Subcutaneous abdominal adipose tissue (tissue), 5 donors: Measurements from ENCODE around the gene DLG2.

Experiments
- H3K27ac ChIP-seq: one replicate; pipeline ENCODE4 v1.7.0; 2013; ENCODE audit warnings: low read depth, mild to moderate bottlenecking, inconsistent platforms, low read length, moderate library complexity
- H3K27me3 ChIP-seq, 5 donors: one replicate each; pipeline ENCODE4 v1.7.0; 2013; ENCODE audit warnings: low read length in 5 of 5, inconsistent platforms in 1 of 5; ENCODE audit not compliant: control insufficient read depth in 5 of 5, insufficient read depth in 4 of 5
- H3K36me3 ChIP-seq, 5 donors: one replicate each; pipeline ENCODE4 v1.7.0; 2013; ENCODE audit warnings: low read length in 5 of 5; ENCODE audit not compliant: control insufficient read depth in 5 of 5, insufficient read depth in 5 of 5
- H3K4me1 ChIP-seq, 5 donors: one replicate each; pipeline ENCODE4 v1.7.0; 2013; ENCODE audit warnings: low read length in 5 of 5, mild to moderate bottlenecking in 3 of 5, moderate library complexity in 1 of 5; ENCODE audit not compliant: control insufficient read depth in 5 of 5, insufficient read depth in 5 of 5
- H3K4me3 ChIP-seq, 5 donors: one replicate each; pipeline ENCODE4 v1.7.0; 2013; ENCODE audit warnings: low read length in 5 of 5, low read depth in 1 of 5
- H3K9ac ChIP-seq, 5 donors: one replicate each; pipeline ENCODE4 v1.7.0; 2013; ENCODE audit warnings: low read length in 5 of 5, mild to moderate bottlenecking in 4 of 5, moderate library complexity in 3 of 5
- H3K9me3 ChIP-seq, 5 donors: one replicate each; pipeline ENCODE4 v1.7.0; 2013; ENCODE audit warnings: low read length in 5 of 5; ENCODE audit not compliant: control insufficient read depth in 5 of 5
- donor health status: healthy.
- donor health status: healthy.
- donor health status: healthy.
- donor health status: healthy.
- donor health status: healthy.

Gene DLG2

DNA sequence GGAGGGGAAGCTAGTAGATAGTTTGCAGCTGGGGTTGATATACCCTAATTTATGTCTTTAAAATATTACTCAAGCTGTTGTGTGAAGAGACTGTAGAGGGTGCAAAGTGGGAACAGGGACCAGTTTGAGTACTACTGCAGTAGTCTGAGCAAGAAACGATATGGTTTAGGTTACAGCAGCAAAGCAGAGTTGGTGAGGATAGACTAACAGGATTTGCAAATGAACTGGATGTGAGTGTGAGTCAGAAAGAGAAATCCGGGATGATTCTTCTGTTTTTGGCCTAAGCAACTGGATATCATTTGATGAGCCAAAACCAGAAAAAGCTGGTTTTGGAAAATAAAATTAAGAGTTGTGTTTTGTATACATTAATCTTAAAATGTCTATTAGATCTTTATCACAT, 1591.5 kb downstream of the DLG2 start:
- H3K4me3 ChIP-seq, result no peak overlapping the region
- no peak overlapping the region for H3K9ac ChIP-seq
- H3K27me3 ChIP-seq, result no peaks in the 10 kb centered on the region
- H3K27ac ChIP-seq, result no peak overlapping the region
- H3K36me3 ChIP-seq, result no peaks in the 10 kb centered on the region
- H3K9me3 ChIP-seq, result peaks cover 0 to 2% (median 0%) of the 10 kb centered on the region in 5 donors
- H3K4me1 ChIP-seq, result no peaks in the 10 kb centered on the region

DNA sequence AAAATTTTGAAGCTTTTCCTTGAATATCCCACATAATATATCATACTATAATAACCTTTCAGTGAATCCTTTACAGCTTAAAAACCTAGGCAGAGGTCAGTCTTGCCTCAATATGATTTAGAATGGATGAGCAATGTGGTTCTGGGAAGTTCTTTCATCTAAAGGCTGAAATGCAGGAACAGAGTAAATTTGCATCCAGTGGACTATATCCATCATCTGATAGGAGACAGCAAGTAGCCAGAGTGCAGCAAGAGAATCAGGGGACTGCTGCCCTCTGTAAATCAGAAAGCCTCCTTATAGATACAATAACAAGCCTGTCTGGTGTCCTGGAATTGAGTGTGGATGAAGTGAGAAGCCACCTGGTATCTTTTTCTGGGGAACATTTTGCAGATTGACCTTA, 1592.7 kb downstream of the DLG2 start:
- peaks cover 0 to 2% (median 0%) of the 10 kb centered on the region in 5 donors for H3K9me3 ChIP-seq
- no peak overlapping the region for H3K27ac ChIP-seq
- no peaks in the 10 kb centered on the region for H3K4me1 ChIP-seq

DNA sequence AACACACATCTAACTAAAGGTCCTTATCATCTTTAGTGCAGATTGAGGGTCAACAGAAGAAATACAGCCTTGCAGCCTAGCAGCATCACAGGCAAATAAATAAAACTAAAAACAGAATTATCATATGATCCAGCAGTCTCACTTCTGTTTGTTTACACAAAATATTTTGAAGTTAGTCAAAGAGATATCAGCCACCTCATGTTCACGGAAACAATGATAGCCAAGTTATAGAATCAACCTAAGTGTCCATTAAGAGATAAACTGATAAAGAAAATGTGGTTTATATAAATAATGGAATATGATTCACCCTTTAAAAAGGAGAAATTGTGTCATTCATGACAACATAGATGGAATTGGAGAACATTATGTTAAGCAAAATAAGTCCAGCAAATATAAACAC, 1602.9 kb downstream of the DLG2 start:
- no peak overlapping the region for H3K27ac ChIP-seq
- H3K4me3 ChIP-seq, result no peak overlapping the region
- H3K36me3 ChIP-seq, result no peaks in the 10 kb centered on the region
- H3K4me1 ChIP-seq, result no peaks in the 10 kb centered on the region
- H3K9ac ChIP-seq, result no peak overlapping the region
- no peaks in the 10 kb centered on the region for H3K9me3 ChIP-seq
- no peaks in the 10 kb centered on the region for H3K27me3 ChIP-seq

More for the DNA sequence above, 1592.7 kb downstream of the DLG2 start:
- H3K4me3 ChIP-seq, result no peak overlapping the region
- no peak overlapping the region for H3K9ac ChIP-seq
- no peaks in the 10 kb centered on the region for H3K27me3 ChIP-seq
- no peaks in the 10 kb centered on the region for H3K36me3 ChIP-seq

DNA sequence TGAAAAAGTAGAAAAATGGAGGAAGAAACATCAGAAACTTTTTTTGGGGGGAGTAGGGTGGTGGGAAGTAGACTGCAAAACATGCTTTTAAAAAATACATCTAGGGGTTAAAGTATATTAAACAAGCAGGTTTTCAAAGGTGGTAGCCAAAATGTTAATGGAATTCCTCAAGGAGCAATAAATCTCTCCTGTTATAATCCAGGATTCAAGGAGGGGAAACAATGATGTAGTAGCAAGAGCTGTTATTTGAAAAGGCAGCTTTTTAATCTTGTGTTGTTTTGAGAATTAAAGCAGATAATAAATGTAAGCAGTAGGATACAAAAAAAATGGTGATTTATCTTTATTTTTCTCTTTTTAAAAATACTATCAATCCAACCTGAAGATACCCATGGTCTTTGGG, 1604.4 kb downstream of the DLG2 start:
- H3K9ac ChIP-seq, result no peak overlapping the region
- H3K27me3 ChIP-seq, result no peaks in the 10 kb centered on the region
- H3K27ac ChIP-seq, result no peak overlapping the region
- H3K9me3 ChIP-seq, result no peaks in the 10 kb centered on the region
- no peak overlapping the region for H3K4me3 ChIP-seq
- H3K36me3 ChIP-seq, result no peaks in the 10 kb centered on the region
- no peaks in the 10 kb centered on the region for H3K4me1 ChIP-seq

DNA sequence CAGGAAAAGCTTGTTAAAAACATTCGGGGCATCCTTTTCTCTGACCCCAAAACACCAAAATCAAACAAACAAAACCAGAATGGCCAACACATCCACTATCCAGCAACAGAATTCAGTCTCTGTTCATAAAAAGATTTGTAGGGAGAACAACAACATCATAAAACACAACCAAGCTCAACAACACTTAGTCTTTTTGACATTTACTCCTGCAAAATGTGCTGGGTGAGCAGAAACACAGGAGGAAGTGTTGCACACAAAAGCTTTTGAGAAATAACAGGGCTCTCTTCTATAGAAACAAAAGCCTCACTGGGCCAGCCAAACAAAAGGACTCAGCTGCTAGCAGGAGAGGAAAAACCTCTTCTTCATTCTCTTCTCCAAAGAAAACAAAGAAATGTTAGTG, 1604.9 kb downstream of the DLG2 start:
- no peak overlapping the region for H3K27ac ChIP-seq
- no peaks in the 10 kb centered on the region for H3K27me3 ChIP-seq
- no peak overlapping the region for H3K4me3 ChIP-seq
- no peak overlapping the region for H3K9ac ChIP-seq
- H3K36me3 ChIP-seq, result no peaks in the 10 kb centered on the region
- H3K4me1 ChIP-seq, result no peaks in the 10 kb centered on the region
- H3K9me3 ChIP-seq, result no peaks in the 10 kb centered on the region

DNA sequence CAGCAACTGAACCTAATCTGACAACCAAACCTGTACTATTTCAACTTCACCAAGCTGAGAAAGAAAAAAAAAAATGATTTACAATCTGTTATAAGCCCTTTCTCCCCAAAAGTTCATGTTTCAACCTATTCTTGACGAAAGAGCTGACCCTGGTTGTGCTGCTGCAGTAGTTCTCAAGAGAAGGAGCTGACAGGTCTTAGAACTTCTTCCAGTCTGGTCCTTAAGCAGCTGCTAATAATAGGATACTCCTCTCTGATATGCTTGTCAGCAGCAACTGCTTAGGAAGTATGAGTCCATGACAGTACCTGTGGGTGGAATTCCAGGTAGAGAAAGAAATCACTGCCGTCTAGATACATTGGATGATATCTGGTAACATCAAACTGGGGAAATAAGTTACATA, 1605.9 kb downstream of the DLG2 start:
- Histone ChIP-seq H3K9ac (no peak overlapping the region), H3K4me1 (no peaks in the 10 kb centered on the region), H3K36me3 (no peaks in the 10 kb centered on the region), H3K27ac (no peak overlapping the region), H3K27me3 (no peaks in the 10 kb centered on the region), H3K4me3 (no peak overlapping the region), H3K9me3 (no peaks in the 10 kb centered on the region)

DNA sequence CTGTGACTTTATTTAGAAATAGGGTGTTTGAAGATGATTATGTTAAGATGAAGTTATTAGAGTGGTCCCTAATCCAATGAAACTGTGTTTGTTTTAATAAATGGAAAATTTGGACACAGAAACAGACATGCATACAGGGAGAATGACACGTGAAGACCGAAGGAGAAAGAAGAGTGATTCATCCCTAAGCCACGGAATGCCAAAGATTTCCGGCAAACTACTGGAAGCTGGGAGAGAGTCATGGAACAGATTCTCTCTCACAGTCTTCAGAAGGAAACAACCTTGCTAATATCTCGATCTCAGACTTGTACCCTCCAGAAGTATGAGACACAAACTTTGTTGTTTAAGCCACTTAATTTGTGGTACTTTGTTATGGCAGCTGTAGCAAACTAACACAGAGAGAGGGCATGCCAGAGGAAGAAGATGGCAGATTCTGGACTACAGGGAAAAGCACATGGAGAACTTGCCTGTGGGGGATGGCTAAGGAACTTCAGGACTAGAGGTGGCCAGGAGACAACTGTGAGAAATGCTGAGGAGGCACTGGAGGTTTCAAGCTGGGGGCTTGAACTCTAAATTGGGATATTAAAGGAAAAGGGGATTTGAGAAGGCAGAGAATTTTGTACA, 1607.5 kb downstream of the DLG2 start:
- Histone ChIP-seq H3K4me3 (no peak overlapping the region), H3K9ac (no peak overlapping the region), H3K27me3 (no peaks in the 10 kb centered on the region), H3K4me1 (no peaks in the 10 kb centered on the region), H3K36me3 (no peaks in the 10 kb centered on the region), H3K9me3 (peaks cover 0 to 2% (median 0%) of the 10 kb centered on the region in 5 donors), H3K27ac (no peak overlapping the region)

DNA sequence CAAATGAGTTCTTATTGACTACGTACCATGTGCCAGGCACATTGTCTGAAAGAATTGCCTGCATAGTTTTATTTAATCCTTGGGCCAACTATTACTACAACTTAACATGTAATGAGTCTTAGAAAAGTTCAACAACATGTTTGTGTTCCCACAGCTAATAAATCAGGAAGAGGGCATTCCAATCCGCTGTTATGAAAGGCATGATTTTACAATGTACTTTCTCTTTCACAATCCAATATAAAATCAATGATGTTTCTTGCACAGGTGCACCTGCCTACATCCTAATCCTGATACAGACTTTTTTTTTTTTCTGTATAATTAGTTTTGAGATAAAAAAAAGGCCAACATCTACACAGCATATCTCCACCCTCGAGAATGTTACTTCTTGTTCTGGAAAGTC, 1612.6 kb downstream of the DLG2 start:
- H3K4me3 ChIP-seq, result no peak overlapping the region
- no peak overlapping the region for H3K9ac ChIP-seq
- no peaks in the 10 kb centered on the region for H3K4me1 ChIP-seq
- no peaks in the 10 kb centered on the region for H3K36me3 ChIP-seq
- peaks cover 0 to 2% (median 0%) of the 10 kb centered on the region in 5 donors for H3K9me3 ChIP-seq
- H3K27ac ChIP-seq, result no peak overlapping the region
- H3K27me3 ChIP-seq, result no peaks in the 10 kb centered on the region

DNA sequence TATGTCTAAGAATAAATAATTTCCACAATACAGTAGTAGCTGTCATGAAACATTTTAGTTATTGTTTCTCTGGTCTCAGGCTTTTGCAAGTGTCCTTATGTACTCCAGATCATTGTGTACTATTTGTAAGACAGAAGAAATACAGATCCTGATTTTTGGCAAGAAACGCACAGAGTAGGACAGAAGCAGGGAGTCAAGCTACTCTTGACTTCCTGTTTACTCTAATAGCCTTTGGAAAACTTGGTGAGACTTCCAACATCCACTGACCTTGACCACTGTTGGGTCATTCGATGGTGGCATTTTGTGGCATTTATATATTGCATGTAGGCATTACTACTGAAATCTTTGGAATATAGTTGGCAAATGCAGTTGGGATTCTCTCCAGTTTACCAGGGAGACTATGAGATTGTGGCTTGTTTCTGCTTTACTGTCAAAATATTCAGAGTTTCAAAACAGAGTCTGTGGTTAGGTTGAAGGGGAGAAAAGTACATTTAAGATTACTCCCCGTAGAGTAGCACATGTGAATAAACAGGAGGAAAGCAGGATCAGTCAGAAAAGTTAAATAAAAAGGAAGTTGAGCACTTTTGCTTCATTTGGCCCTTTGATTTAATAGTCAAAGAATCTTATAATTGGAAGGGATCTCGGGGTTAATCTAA, 1614.8 kb downstream of the DLG2 start:
- no peaks in the 10 kb centered on the region for H3K27me3 ChIP-seq
- no peaks in the 10 kb centered on the region for H3K36me3 ChIP-seq
- no peak overlapping the region for H3K4me3 ChIP-seq
- no peak overlapping the region for H3K9ac ChIP-seq
- peaks cover 0 to 2% (median 0%) of the 10 kb centered on the region in 5 donors for H3K9me3 ChIP-seq
- no peaks in the 10 kb centered on the region for H3K4me1 ChIP-seq
- no peak overlapping the region for H3K27ac ChIP-seq

DNA sequence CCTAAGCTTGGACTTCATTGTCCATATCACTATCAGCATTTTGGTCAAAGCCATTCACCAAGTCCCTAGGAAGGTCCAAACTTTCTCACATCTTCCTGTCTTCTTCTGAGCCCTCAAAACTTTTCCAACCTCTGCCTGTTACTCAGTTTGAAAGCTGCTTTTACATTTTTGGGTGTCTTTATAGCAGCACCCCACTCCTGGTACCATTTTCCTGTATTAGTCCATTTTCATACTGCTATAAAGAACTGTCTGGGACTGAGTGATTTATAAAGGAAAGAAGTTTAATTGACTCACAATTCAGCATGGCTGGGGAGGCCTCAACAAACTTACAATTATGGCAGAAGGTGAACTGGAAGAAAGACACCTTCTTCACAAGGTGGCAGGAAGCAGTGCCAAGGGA, 1624.0 kb downstream of the DLG2 start:
- Histone ChIP-seq H3K4me1 (no peaks in the 10 kb centered on the region), H3K27me3 (no peaks in the 10 kb centered on the region), H3K27ac (no peak overlapping the region), H3K9ac (no peak overlapping the region), H3K9me3 (peaks cover 11 to 33% (median 24%) of the 10 kb centered on the region in 5 donors), H3K4me3 (no peak overlapping the region), H3K36me3 (no peaks in the 10 kb centered on the region)
